Measurements from ENCODE around the gene BCOR. TPM values are rescaled to one million over a fixed set of nuclear protein-coding genes. Genes with fewer than 3 reads are reported as not detected.

The BCOR gene
- total and polyA plus RNA-seq, 9 of the 15 experiments (the other 6 are each of a cell fraction or from before 2014, with no cell fraction given): 27.5 to 113 (median 37.6) TPM

- TF ChIP-seq BCOR (IDR thresholded peaks at IDR 0.05) (no peak), ZBTB17 (CRISPR knock-in tag; IDR thresholded peaks at IDR 0.05) (no peak), GATA2 (CRISPR knock-in tag; IDR thresholded peaks at IDR 0.05) (no peak), KLF16 (IDR thresholded peaks at IDR 0.05) (no peak), TAF15 (IDR thresholded peaks at IDR 0.05; ENCODE audit: low read depth, low read length) (no peak), HMGXB4 (CRISPR knock-in tag; IDR thresholded peaks at IDR 0.05) (no peak), ZNF75A (CRISPR knock-in tag; IDR thresholded peaks at IDR 0.05) (no peak), IRF1 (CRISPR knock-in tag; IDR thresholded peaks at IDR 0.05; ENCODE audit: borderline replicate concordance) (no peak), KAT7 (CRISPR knock-in tag; IDR thresholded peaks at IDR 0.05; ENCODE audit: borderline replicate concordance) (no peak)
- TF ChIP-seq, protein P1, sequence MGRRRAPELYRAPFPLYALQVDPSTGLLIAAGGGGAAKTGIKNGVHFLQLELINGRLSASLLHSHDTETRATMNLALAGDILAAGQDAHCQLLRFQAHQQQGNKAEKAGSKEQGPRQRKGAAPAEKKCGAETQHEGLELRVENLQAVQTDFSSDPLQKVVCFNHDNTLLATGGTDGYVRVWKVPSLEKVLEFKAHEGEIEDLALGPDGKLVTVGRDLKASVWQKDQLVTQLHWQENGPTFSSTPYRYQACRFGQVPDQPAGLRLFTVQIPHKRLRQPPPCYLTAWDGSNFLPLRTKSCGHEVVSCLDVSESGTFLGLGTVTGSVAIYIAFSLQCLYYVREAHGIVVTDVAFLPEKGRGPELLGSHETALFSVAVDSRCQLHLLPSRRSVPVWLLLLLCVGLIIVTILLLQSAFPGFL (CRISPR knock-in tag; IDR thresholded peaks at IDR 0.05): no peak
These were observed 6.8 kb upstream of the BCOR start (continued) for GRCh38 chrX:40104630-40104984.
